GM21390 (cell line): Measurements from ENCODE around the gene ANTXR2.

Experiments
- ATAC-seq: cut with Tn5 transposase; IDR thresholded peaks from one replicate; pipeline ENCODE4 v1.9.1; 2021; ENCODE audit not compliant: unreplicated experiment

The ANTXR2 gene

DNA sequence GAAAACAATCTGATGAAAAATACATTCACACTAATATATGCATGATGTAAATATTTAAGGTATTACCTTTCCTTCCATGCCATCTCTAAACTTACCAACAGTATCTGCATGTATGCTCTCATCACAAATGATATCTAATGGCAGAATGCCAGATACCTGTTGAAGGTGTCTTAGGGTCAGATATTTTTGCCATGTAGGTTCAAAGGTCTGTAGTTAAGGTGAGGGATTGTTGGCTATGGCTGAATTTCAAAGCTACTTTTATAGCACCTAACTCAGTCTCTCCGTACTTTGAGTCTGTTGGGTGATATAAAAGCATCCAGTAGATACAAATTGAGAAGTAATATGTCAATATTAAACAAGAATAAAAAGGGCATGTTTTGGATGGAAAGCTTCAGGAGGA, 19.8 kb upstream of the ANTXR2 start:
- ATAC-seq, result no peak

DNA sequence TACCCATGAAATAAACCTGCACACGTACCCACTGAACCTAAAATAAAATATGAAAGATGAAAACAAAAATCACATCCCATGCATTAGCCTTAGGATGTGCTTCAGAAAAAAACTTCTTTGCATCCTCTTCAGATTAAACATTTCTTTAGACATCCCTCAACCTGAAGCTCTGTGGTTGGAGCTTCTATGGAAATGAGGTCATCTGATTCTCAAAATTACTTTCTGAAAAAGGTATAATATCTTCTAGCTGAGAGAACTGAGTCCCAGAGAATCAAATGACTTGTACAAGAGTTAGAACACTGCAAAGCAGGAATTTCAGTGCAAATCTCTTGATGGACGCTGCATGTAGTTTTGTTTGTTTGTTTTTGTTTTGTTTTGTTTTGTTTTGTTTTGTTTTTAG, 19.1 kb upstream of the ANTXR2 start:
- ATAC-seq, result no peak

DNA sequence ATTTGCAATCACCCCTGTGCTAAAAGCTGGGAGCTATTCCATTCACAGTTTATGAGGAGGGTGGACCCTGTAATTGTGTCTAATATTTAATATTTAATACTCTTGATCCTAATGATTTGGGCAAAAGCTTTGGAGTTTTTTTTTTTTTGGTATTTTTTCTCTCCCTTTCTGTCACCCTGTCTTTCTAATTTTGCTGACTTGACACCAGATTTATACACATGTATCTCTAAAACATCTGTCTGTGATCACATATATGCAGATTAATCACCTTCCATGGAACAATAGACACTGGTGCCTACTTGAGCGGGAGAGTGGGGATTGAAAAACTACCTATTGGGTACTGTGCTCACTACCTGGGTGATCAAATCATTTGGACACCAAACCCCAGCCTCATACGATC, 18.7 kb upstream of the ANTXR2 start:
- ATAC-seq, result no peak

DNA sequence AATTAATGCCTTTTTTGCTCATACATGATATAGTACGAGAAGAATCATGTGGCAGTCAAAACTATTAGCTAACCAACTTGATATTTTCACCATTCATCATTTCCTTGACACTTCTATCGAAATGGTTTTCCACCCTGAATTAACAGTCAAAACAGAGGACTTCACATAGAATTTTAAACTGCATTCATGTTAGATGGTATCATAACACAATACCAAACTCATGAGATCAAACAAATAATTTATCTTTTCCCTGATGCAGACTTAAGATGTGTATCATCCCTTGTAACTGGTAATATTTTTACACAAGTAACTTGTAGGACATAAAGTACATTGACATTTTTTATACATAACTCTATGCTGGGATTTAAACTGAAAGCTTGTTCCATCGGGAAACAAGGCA, 18.2 kb upstream of the ANTXR2 start:
- no peak for ATAC-seq

DNA sequence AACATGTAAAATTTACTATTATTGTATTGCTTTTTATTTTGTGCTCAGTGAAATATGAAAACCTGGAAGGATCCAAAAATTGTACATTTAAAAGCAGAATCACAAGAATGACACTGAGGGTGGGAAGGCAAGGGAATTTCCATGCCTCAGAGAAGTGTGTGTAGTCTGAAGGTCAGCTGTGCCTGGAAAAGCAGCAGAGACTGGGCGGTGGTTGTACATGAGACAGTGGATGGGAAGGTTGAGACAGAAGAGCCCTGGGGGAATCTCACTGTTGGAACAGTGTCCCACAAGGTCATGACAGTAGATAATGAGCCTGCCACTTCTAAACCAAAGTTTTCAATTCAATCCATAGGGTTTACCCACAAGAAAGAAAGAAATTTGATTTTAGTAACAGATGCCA, 17.1 kb upstream of the ANTXR2 start:
- no peak for ATAC-seq

DNA sequence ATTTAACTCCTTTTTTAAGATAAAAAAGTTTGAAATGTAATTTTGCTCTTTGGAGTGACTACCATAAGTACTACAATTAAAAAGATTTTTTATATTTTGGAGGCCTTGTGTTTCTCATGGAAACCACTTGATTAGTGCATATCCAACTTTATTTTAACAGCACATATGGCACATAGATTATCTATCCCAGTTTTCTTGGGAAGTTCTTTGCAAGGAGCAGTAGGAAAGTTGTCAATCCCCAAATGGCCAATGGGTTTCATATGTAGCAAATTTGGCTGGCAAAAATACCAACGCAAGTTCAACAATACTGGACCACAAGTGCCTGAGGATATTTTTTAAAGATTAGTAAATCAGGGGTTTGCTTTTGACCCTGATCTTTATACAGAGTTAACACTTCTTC, 15.4 kb upstream of the ANTXR2 start:
- ATAC-seq, result no peak

DNA sequence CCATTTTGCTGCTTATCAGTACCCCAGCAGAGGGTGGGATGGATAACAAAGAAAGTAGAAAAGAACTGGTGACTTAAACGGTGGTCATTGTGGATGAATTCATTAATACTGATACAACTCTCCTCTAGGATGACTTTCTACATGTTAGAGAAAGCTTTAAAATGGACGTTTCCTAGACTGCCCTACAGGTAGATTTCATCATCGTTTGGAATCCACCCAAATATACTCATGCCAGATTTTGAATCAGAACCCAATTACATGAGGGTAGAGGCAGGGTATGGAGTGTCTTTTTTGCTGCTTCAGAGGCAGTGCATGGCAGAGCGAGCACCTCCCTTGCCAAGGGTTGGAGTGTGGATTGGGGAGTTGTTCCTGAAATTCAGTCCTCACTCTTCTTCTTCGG, 13.3 kb upstream of the ANTXR2 start:
- ATAC-seq, result no peak

DNA sequence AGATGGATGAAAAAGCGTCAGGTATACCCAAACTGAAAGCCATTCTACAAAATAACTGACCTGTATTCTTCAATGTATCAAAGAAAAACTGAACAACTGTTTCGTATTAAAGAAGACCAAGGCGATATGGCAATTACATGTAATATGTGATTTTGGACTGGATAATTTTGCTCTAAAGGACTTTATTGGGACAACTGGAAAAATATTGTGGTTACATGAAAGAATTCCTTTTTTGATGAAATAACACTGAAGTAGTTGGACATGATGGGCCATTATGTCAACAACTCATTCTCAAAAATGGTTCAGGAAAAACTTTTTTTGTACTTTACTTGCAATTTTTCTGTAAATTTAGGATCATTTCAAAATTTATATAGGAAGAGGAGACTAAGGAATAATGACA, 12.1 kb upstream of the ANTXR2 start:
- ATAC-seq, result no peak

DNA sequence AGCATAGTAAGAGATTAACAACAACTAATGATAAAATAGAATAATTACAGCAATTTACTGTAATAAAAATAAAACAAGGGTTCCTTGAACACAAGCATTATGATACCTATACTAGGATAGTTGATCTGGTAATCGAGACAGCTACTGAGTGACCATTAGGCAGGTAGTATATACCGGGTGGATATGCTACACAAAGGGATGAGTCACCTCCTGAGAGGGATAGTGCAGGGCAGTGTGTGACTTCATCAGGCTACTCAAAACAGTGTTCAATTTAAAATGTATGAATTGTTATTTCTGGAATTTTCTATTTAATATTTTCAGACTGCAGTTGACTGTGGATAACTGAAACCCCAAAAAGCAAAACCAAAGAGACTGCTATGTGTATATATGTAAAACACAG, 9.7 kb upstream of the ANTXR2 start:
- ATAC-seq, result no peak

DNA sequence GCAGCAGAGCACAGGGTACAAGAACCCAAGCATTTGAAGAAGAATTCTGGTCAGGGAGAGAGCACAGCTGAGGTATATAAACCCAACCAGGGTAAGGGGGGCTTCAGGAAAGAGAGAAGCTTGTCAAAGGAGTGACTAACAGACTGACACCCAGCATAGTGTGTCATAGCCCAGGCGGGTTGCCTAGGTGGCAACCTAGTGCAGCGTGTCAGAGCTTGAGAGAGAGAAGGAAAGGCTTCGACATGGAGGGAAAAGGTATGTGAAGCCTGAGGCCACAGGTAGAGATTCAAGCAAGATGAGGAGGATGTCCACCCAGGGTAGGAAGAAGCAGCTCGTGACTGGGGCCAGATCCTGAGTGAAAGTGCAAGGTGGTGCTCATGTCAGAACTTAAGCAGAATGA, 8.5 kb upstream of the ANTXR2 start:
- no peak for ATAC-seq

DNA sequence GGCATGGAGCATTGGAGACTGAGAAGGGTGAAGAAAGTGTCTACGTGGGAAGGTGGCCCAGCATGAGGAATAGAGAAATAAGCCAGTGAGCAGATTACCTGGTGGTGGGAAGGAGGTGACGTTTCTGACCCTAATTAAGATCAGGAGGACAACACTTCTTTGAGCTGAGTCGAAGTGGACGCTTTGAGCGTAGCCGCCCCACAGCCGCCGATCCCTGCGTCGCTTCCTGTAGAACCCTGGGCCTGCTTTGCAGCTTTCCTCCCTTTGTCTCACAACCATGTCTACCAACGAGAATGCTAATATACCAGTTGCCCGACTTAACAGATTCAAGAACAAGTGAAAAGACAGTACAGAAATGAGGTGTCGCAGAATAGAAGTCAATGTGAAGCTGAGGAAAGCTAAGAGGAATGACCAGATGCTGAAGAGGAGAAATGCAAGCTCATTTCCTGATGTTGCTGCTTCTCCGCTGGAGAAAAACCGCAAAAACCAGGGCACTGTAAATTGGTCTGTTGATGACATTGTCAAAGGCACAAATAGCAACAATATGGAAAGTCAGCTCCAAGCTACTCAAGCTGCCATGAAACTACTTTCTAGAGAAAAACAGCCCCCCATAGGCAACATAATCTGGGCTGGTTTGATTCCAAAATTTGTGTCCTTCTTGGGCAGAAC, 6.4 kb upstream of the ANTXR2 start:
- no peak for ATAC-seq

DNA sequence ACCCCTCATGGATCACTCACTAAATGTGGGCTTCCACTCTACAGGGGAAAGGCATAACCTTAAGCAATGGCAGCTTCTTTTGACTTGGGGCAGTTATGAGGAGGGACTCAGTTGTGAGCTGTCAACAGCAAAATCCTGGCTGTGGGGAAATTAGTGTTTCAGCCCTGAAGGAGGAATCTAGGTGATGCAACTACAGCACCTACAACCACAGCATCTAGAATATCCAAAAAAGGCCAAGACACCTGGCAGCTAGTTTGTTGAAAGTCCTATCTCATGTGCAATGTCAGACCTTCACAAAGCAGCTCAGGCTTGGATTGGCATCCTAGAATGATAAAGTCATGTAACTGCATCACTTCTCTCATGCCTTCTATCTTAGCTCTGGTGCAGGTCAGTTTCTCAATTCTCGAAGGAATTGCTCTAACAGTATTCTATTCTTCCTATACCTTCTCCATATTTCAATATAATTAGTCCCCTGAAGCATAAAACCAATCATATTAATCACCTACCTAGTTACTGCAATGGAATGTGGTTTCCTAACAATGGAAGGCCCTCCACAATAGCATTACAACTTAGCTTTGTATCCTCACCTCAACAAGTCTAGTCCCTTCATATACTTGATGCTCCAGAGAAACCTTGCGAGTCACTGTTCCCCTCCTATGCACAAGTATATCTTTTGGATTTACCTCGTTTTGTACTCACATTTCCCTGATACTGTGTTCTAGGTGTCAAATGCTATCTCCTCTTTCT, 5.5 kb upstream of the ANTXR2 start:
- no peak for ATAC-seq

DNA sequence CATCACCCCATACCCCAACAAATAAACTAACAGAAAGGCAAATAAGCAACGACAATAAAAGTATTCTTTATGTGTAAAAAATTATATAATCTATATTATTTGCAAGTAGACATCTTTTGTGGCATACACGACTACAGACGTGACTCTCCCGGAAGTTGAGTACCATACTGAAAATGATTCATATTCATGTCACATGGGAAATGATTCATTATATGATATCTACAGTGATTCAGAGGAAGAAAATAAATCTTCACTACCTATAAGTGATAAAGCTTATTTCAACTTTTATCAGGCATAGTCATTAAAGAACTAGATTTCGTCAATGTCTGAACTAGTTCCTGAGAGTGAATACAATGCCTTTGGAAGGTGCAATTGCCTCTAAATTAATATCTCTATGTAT, 4.6 kb upstream of the ANTXR2 start:
- no peak for ATAC-seq

DNA sequence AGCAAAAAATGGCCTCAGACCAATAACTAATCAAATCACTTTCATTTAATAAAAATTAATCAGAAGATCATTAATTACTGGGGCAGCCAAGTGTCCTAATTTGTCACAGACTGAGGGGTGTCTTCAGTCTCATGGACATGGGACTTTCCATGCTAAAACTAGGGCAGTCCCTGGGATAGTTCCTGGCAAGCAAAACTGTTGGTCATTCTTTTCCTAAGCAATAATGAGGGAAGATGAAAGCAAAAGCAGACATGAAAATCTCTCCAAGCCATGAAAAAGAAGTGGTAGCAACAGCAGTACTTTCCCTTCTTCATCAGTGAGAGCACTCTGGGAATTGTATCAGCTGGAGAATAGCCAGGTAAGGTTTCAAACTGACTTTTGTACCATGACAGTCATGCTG, 3.7 kb upstream of the ANTXR2 start:
- ATAC-seq, result no peak

DNA sequence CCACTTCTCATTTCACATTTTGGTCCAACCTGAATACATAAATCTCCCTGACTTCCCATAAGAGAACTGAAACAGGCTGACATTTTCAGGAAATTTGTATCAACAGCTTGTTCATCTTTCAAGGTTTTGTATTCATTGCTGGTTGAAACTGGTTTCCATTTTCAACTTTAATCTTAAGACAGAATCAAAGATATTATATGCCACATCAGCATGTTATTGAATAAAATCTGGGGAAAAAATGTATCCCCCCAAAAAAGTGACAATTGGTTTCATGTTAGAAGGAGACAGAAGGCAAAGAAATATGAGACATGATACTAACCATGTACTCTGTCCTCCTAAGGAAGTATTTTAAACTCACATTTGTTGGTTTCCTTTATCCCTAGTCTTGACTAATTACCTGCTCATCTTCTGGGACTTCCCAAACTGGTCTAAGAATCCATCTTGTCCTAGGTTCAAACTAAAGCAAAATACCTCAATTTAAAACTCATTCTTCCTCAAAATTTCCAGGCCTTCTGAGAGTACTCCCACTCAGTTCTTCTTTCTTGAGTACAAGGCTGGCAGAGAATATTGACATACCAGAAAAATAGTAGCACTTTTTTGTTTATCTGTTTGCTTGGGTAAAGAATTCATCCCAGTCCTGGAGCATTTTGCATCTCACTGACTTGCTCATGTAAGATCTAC, 3.1 kb upstream of the ANTXR2 start:
- ATAC-seq, result no peak

DNA sequence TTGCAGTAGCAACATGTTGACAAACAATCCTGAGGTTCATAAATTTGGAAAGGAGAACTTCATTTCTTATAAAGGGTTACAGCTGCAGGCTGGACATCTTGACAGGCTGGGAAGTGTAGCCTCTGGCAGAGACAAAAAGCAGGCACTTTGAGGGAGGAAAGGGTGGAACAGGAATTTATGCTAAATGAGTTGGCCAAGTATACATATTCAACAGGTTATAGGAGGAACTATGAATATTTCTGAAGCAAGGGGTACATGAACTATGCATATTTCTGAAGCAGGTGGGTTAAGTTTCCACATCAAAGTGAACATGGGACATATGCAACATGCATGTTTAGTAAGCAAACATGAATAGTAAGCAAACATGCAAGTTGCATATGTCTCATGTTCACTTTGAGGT, 1.6 kb upstream of the ANTXR2 start:
- ATAC-seq, result no peak

DNA sequence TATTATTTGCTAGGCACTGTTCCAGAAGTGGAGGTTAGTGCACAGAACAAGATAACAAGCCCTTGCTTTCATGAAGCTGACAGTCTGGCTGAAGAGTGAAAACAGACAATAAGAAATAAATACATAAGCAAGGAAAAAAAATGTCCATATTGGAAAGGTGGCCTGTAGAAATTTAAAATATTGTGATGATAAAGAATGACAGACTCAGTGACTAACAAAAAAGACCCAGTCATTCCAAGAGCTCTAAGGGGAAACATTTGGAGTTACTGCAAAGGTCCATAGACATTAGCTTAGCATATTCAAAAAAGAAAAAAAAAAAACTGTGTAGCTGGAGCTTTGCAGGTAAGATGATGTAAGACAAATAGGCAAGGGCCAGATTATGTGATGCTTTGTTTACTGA, 1.0 kb upstream of the ANTXR2 start:
- no peak for ATAC-seq

DNA sequence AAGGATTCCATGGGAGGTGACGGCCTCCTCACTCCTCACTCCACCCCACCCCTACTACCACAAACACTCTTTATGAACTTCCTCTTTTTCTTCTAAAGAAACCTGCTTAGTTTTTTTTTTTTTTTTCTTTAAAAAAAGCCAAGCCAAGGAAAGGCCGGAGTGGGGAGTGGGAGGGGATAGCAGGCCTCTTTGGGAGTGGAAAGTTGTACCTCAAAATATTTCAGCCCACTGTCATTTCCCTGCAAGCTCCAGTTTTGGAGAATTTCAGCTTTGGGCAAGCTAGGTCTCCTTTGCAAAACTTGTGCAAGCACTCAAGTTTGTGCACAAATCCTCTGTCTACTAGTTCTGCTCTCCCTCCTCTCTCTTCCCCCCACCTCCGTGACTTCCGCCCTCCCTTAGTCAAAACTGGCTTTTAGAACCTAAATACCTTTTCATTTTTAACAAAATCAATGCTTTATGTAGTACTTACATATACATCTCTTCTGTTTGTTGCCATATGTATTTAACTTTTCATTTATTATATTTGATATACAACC, 512 bp upstream of the ANTXR2 start:
- ATAC-seq, result peak; percentile 50

DNA sequence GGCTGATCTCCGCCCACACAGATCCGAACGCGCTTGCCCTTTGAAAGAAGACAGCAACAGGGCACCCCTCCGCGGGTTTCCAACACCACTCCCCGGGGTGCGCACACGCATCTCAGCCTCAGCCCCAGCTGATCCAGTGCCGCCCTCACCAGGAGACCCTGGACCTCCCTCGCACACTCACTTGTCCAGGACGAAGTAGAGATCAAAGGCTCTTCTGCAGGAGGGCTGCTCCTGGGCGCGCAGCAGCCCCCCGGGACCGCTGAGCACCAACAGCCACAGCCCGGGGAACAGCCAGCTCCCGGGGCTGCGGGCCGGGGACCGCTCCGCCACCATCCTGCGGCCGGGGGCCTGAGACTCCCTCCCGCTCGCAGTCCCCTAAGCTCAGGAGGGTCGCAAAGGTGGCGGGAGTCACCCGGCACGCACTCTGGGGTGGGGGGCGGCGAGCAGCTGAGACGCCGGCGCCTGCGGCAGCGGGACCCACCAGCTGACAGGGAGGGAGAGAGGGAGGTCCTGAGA, 743 bp downstream of the ANTXR2 start:
- ATAC-seq, result peak; percentile 15

DNA sequence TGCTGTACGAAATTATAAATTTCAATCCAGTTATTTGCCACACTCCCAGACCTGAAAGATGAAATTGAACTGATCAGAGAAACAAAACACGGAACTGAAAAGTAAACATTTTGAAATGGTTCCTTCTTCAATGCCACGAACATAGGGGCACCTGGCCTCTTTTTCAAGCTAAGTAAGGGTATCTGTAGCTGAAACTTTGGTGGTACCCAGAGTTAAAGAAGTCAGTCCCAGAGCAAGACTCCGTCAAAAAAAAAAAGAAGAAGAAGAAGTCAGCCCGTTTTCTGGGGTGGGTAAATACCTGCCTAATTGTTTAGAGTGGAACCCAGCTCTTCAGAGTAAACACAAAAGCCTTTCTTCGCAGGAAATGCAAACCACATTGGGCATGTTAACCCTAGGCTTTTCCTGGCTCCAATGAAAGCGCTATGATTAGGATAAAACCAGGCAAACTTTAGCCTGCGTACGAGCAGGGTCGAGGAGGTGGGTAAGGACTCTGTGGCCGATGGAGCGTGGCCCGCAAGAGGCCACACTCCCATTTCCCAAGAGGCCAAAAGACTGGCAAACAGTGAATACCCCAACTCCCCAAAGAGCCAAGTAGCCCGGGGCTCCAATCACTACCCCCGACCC, 1.3 kb downstream of the ANTXR2 start:
- ATAC-seq, result peak; percentile 30

DNA sequence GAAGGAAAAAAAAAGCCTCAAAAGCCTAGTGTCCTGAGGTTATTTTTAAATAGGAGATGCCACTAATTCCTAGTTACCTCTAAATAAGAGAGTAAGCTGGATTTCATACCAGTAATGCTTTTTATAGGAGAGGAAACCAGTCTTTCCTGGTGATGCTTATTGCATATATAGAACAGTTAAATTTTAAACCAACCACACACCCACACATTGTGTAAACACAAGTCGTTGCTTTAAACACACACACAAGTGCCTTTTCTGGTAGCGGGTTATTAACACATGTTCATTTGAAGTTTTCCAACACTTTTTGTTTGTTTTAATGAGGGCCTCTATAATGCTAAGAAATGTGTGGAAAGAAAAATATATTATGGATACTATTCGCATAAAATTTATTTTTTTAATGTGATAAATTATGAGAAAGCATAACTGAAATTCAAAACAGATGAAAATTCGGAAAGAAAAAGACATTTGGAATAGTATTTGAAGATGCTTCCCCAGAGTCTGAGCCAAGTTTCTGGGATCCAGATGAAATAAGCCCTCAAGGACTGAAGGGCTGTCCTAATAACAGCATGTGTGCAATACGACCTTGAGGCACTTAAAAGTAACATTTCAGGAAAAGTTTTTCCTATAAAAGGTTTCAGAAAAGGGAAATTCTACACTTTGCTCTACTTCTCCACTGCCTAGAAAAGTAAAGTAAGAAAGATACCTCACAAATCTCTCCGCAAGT, 2.0 kb downstream of the ANTXR2 start:
- no peak for ATAC-seq
